ENCODE results near the gene IDH3A.

Gene IDH3A

GRCh38 chr15:78206326-78207109 is 57.4 kb downstream of the IDH3A start:
- no peak overlapping the region for H3K4me3 ChIP-seq (replicated peaks; ENCODE audit: low read depth, low read length)
- no peak for TF ChIP-seq CTCF (IDR thresholded peaks at IDR 0.05; ENCODE audit: low read depth, low read length, missing control alignments)
- no peak for DNase-seq (ENCODE audit: extremely low read depth, low read depth)

GRCh38 chr15:78207110-78207458 is 57.9 kb downstream of the IDH3A start:
- TF ChIP-seq CTCF (IDR thresholded peaks at IDR 0.05; ENCODE audit: low read depth, low read length, missing control alignments) = no peak

GRCh38 chr15:78207641-78208340 is 58.6 kb downstream of the IDH3A start:
- no peak for TF ChIP-seq CTCF (IDR thresholded peaks at IDR 0.05; ENCODE audit: low read depth, low read length, missing control alignments)
- DNase-seq (ENCODE audit: extremely low read depth, low read depth) = no peak

More at GRCh38 chr15:78207110-78207458, 57.9 kb downstream of the IDH3A start:
- DNase-seq (ENCODE audit: extremely low read depth, low read depth) = no peak
- H3K4me3 ChIP-seq (replicated peaks; ENCODE audit: low read depth, low read length) = no peak overlapping the region

DNA sequence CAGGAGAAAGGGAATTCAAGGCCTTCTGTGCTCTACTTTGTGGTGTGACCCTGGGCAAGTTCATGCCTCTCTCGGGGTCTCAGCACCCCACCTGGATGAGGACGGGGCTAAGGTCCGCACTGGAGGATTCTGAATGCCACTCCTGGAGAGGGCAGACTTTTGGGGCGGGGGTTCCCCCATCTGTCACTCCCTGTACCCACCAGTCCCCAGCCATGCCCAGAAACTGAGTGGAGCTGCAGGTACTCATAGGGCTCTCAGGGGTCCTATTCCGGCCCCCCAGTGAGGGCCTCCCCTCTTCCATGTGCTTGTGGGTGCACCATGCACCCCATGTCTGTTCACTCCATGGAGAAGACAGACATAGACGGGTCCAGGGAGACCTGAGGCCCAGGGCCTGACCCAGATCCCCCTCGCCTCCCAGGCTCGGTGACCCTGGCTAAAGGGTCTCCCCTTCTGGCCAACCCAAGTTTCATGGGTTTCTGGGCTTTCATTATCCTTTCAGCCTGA is 59.2 kb downstream of the IDH3A start:
- no peak for TF ChIP-seq CTCF (IDR thresholded peaks at IDR 0.05; ENCODE audit: low read depth, low read length, missing control alignments)
- DNase-seq (ENCODE audit: extremely low read depth, low read depth) = no peak
- H3K4me3 ChIP-seq (replicated peaks; ENCODE audit: low read depth, low read length) = no peak overlapping the region

More at GRCh38 chr15:78207641-78208340, 58.6 kb downstream of the IDH3A start:
- no peak overlapping the region for H3K4me3 ChIP-seq (replicated peaks; ENCODE audit: low read depth, low read length)

- H3K4me3 ChIP-seq (replicated peaks; ENCODE audit: low read depth, low read length) = no peak overlapping the region
- DNase-seq (ENCODE audit: extremely low read depth, low read depth) = no peak
- no peak for TF ChIP-seq CTCF (IDR thresholded peaks at IDR 0.05; ENCODE audit: low read depth, low read length, missing control alignments)
These were observed 59.9 kb downstream of the IDH3A start for GRCh38 chr15:78208887-78209645.

GRCh38 chr15:78209646-78210348 is 60.6 kb downstream of the IDH3A start:
- no peak for DNase-seq (ENCODE audit: extremely low read depth, low read depth)
- H3K4me3 ChIP-seq (replicated peaks; ENCODE audit: low read depth, low read length) = no peak overlapping the region
- TF ChIP-seq CTCF (IDR thresholded peaks at IDR 0.05; ENCODE audit: low read depth, low read length, missing control alignments) = no peak
